ENCODE measurements around the gene RASA3.
"Not testable (repeated sequence)": the region's sequence is repeated elsewhere in the genome, so short reads cannot be mapped to it uniquely, and the experiment has no call there.

RASA3 gene

GRCh38 chr13:114027046-114027715 lies 105.2 kb downstream of the RASA3 start:
- no peak for DNase-seq

GRCh38 chr13:114026481-114026880 lies 105.9 kb downstream of the RASA3 start:
- no peak for DNase-seq

GRCh38 chr13:114025714-114026431 lies 106.5 kb downstream of the RASA3 start:
- DNase-seq: no peak

GRCh38 chr13:114025405-114025713 lies 107.1 kb downstream of the RASA3 start:
- no peak for DNase-seq

- DNase-seq: no peak
Measured at GRCh38 chr13:114024603-114025404, 107.6 kb downstream of the RASA3 start.

GRCh38 chr13:114023716-114024602 lies 108.5 kb downstream of the RASA3 start:
- no peak for DNase-seq

GRCh38 chr13:114022876-114023275 lies 109.5 kb downstream of the RASA3 start:
- no peak for DNase-seq

GRCh38 chr13:114022309-114022669 lies 110.1 kb downstream of the RASA3 start:
- DNase-seq: no peak

GRCh38 chr13:114021464-114022308 lies 110.7 kb downstream of the RASA3 start:
- no peak for DNase-seq

GRCh38 chr13:114020750-114021463 lies 111.5 kb downstream of the RASA3 start:
- no peak for DNase-seq

GRCh38 chr13:114020134-114020533 lies 112.3 kb downstream of the RASA3 start:
- not testable (repeated sequence) for DNase-seq

GRCh38 chr13:114019367-114019766 lies 113.1 kb downstream of the RASA3 start:
- DNase-seq: no peak

GRCh38 chr13:114018461-114019055 lies 113.9 kb downstream of the RASA3 start:
- DNase-seq: no peak

GRCh38 chr13:114017966-114018365 lies 114.5 kb downstream of the RASA3 start:
- DNase-seq: no peak

- DNase-seq: no peak
Measured at GRCh38 chr13:114017028-114017630, 115.3 kb downstream of the RASA3 start.

- DNase-seq: no peak
Measured at GRCh38 chr13:114016321-114017027, 115.9 kb downstream of the RASA3 start.

- DNase-seq: no peak
Measured at GRCh38 chr13:114015969-114016295, 116.5 kb downstream of the RASA3 start.

GRCh38 chr13:114015111-114015968 lies 117.1 kb downstream of the RASA3 start:
- DNase-seq: no peak
